GM12874 (cell line): Measurements from ENCODE around the gene METRNL.

Source experiments
- TF ChIP-seq, protein P1 (sequence below): IDR thresholded peaks from 2 replicates; pipeline ENCODE4 v1.5.1; 2011; ENCODE audit warnings: low read depth, mild to moderate bottlenecking, control low read depth, low read length, moderate library complexity; ENCODE audit not compliant: insufficient read depth

The METRNL gene

DNA sequence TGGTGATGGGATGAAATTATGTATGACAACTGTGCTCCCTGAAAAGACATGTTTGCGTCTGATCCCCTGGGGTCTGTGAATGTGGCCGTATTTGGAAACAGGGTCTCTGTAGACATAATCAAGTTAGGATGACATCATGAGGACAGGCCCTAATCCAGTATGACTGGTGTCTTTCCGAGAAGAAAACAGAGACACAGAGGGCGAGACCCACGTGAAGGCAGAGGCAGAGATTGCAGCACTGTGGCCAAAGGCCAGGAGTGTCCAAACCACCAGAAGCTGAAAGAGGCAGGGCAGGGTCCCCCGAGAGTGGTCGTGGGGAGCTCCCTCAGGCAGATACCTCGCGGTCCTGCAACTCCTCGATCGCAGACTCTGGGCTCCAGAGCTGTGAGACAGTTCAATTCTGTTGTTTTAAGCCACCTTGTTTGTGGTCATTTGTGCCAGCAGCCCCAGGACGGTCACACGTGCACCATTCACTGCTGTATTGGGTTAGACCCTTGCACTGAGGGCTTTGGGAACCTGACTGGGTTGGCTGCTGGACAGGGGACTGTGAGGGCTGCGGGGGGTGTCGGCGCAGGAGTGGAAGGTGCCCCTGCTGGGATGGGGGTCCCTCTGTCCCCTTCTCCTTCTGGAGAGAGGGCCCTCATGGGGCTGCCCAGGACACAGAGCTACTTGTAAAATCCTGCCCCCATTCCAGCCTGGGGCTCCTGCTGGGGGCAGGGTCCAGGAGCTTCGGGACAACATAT is 27.7 kb downstream of the METRNL start:
- TF ChIP-seq, protein P1, sequence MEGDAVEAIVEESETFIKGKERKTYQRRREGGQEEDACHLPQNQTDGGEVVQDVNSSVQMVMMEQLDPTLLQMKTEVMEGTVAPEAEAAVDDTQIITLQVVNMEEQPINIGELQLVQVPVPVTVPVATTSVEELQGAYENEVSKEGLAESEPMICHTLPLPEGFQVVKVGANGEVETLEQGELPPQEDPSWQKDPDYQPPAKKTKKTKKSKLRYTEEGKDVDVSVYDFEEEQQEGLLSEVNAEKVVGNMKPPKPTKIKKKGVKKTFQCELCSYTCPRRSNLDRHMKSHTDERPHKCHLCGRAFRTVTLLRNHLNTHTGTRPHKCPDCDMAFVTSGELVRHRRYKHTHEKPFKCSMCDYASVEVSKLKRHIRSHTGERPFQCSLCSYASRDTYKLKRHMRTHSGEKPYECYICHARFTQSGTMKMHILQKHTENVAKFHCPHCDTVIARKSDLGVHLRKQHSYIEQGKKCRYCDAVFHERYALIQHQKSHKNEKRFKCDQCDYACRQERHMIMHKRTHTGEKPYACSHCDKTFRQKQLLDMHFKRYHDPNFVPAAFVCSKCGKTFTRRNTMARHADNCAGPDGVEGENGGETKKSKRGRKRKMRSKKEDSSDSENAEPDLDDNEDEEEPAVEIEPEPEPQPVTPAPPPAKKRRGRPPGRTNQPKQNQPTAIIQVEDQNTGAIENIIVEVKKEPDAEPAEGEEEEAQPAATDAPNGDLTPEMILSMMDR = no peak

DNA sequence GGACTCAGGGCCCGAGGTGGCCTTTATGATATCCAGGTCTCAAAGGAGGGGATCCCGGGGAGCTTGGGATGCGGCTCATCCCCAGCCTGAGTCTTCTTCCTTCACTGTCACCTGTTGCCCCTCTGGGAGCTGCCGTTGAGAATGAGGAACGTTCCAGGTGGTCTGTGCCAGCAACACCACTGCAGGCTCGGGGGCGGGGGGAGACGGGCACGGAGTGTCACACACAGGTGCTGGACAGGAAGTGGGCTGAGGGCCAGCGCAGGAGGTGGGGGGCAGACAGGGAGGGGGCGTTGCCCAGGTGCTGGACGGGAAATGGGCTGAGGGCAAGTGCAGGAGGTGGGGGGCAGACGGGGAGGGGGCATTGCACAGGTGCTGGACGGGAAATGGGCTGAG is 28.2 kb downstream of the METRNL start:
- TF ChIP-seq, protein P1 = no peak

DNA sequence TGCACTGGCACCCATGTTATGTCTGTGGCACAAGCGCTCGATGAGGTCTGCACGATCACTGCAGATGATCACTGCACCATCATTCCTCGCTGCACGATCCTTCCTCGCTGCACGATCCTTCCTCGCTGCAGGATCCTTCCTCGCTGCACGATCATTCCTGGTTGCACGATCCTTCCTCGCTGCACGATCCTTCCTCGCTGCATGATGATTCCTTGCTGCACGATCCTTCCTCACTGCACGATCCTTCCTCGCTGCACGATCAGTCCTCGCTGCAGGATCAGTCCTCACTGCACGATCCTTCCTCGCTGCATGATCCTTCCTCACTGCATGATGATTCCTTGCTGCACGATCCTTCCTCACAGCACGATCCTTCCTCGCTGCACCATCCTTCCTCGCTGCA is 29.3 kb downstream of the METRNL start:
- TF ChIP-seq, protein P1 = no peak

DNA sequence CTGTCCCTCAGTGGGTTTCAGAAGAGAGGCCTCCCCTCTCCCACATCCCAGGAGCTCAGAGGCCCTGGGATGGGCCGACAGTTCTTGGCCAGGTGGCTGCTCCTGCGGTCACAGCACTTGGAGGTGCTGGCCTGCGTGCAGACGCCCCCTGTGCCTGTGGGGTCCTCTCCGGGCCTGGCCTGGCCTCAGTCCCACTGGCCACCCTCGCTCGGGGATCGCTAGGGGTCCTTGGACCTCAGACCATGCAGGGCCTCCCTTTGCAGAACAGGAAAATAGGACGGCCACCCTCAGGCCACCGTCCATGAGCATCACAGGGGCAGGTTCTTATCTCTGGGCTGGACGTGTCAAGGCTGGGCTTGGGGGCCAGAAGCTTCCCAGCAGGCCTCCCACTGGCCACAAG is 30.0 kb downstream of the METRNL start:
- TF ChIP-seq, protein P1 = no peak

DNA sequence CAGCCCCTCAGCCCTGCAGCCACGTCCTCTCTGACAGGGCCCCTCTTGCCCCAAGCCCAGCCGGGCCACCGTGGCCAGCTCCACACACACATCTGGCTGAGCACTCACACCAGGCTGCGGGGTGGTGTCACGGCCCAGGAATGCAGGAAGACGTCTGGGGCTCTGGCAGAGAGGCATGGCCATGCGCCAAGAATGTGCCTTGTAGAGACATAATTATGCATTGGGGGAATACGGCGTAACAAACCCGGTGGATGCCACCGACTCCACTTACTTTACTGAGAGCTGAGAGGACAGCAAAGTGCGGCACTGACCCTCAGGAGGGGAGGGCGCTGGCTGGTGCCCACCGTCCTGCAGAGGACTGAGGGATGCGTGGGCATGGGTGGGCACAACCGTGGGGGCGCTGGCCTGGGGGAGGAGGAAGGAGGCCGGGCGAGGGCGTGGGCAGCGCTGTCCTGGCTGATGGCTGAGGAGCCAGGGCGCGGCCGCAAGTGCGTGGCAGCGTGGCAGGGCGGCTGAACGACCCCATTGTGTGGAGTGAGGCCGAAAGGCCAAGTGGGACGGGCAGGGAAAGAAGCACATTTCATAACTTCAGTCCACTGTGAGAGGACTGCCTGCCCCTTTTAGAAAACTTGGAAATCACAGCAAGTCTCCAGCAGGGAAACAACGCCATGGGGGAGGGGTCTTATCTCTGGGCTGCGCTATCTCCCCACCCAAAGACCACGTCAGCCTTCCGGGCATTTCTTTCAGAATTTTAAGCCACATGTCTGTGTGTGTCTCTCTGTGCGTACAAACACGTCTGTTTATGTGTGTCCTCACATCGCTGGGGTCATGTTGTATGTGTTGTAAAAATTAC is 30.6 kb downstream of the METRNL start:
- TF ChIP-seq, protein P1 = no peak

DNA sequence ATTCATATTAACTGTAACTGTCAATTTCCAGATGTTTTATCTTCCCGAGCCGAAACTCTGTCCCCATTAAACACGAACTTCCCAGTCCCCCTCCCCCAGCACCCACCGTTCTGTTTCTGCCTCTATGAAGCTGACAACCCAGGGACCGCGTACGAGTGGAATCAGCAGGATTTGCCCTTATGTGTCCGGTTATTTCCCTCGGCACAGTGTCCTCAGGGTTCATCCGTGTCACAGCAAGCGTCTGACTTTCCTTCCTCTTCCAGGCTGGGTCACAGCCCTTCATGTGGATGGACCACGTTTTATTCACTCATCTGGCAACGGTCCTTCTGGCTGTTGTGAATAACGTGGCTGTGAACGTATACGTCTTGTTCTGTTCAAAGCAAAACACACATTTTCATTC is 31.3 kb downstream of the METRNL start:
- TF ChIP-seq, protein P1 = no peak

DNA sequence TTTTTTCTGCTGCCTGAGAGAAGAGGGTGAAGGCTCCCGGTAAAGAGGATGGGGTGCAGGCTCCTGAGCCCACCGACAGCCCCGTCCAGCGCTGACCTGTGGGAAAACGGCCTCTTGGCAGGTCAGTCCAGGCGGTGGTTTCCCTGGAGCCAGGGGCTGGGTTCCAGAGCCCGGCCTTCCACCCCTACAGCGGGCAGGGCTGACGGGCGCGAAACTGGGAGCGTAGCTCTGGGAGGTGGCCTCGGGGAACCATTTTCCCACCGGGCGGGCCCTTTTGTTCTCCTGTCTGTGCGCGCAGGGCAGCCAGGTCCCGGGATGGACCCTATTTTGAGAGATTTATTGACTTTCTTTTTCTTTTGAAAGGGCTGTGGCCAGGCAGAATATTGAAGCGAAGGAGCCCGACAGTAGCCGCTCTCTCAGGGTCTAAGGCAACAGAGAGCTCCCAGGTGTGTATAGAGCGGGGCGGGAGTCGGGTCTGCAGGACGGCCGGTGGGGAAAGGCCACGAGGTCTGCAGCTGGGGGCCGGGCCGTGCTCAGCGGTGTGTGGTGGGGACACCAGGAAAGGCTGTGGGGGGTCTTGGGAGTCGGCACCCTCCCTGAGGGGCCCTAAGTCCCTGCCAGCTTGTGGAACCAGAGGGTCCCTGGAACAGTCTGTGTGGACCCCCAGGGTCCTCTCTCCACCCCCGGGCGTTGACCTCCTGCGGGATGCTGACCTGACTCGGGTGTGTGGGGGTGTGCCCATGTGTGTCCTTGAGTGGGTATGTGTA is 32.3 kb downstream of the METRNL start:
- TF ChIP-seq, protein P1 = no peak
